SK-N-SH (cell line): ENCODE results near the gene ZNF189. TPM values are rescaled to one million over a fixed set of nuclear protein-coding genes. Genes with fewer than 3 reads are reported as not detected.

Experiments
- CTCF ChIA-PET: fragments of 300-600, 350-600 bp; formaldehyde crosslinking; extraction: SDS; loops from one replicate; lab custom pipeline; 2021; lab: Yijun Ruan, JAX
- POLR2A ChIA-PET: fragments of 350-600 bp; sonication (Branson Sonifier 250); formaldehyde crosslinking; extraction: SDS; loops from one replicate; lab custom pipeline; 2020; ENCODE audit warnings: antibody characterized with exemption, inconsistent platforms; lab: Yijun Ruan, JAX
- DNase-seq: peaks from one replicate; pipeline ENCODE4 v3.0.0; 2012
- H2AFZ ChIP-seq: fragments of 200-600 bp; sonication (generic); 2 replicates; pipeline ENCODE4 v1.8.1; 2016; ENCODE audit warnings: antibody characterized with exemption, mild to moderate bottlenecking, low read depth
- H3F3A ChIP-seq: fragments of 200-600 bp; sonication (generic); replicated peaks from 2 replicates; pipeline ENCODE3; 2016; ENCODE audit warnings: antibody characterized with exemption, mild to moderate bottlenecking; ENCODE audit not compliant: insufficient read depth
- H3K27ac ChIP-seq, 2 experiments: fragments of 200-500 bp in 1 of 2; fragments of 200-600 bp in 1 of 2; sonication (Bioruptor generic) in 1 of 2; sonication (generic), shearing (Covaris generic) in 1 of 2; 2 replicates each; pipeline versions ENCODE4 v1.5.1 to v1.6.1; 2014 to 2016; ENCODE audit warnings: low read depth in 2 of 2, inconsistent platforms in 1 of 2, low read length in 1 of 2, mild to moderate bottlenecking in 1 of 2, mixed read lengths in 1 of 2
- H3K27me3 ChIP-seq: fragments of 200-600 bp; sonication (generic), shearing (Covaris generic); 2 replicates; pipeline ENCODE4 v1.6.1; 2016; ENCODE audit warnings: mixed run types; ENCODE audit not compliant: insufficient read depth
- H3K36me3 ChIP-seq, 2 experiments: fragments of 200-500 bp in 1 of 2; fragments of 200-600 bp in 1 of 2; sonication (Bioruptor generic) in 1 of 2; sonication (generic) in 1 of 2; replicated peaks in 1 of 2; 2 replicates each; pipeline versions ENCODE3 to v1.5.1; 2014 to 2016; ENCODE audit warnings: low read length in 1 of 2, mild to moderate bottlenecking in 1 of 2; ENCODE audit not compliant: insufficient read depth in 2 of 2, control insufficient read depth in 1 of 2
- H3K4me1 ChIP-seq, 2 experiments: fragments of 200-500 bp in 1 of 2; fragments of 200-600 bp in 1 of 2; sonication (Bioruptor generic) in 1 of 2; sonication (generic), shearing (Covaris generic) in 1 of 2; 2 replicates each; pipeline versions ENCODE4 v1.5.1 to v1.6.1; 2014 to 2016; ENCODE audit warnings: low read depth in 1 of 2, low read length in 1 of 2, mixed run types in 1 of 2; ENCODE audit not compliant: insufficient read depth in 2 of 2, control insufficient read depth in 1 of 2
- H3K4me2 ChIP-seq: fragments of 200-600 bp; sonication (generic), shearing (Covaris generic); 2 replicates; pipeline ENCODE4 v1.6.1; 2017; ENCODE audit warnings: mixed run types
- H3K4me3 ChIP-seq, 2 experiments: fragments of 200-500 bp in 1 of 2; fragments of 200-600 bp in 1 of 2; sonication (Bioruptor generic) in 1 of 2; sonication (generic), shearing (Covaris generic) in 1 of 2; 2 replicates each; pipeline versions ENCODE4 v1.5.1 to v1.8.1; 2014 to 2016; ENCODE audit warnings: low read depth in 2 of 2, inconsistent platforms in 1 of 2, low read length in 1 of 2, mild to moderate bottlenecking in 1 of 2, mixed read lengths in 1 of 2, moderate library complexity in 1 of 2
- H3K79me2 ChIP-seq: fragments of 200-600 bp; sonication (generic); 2 replicates; pipeline ENCODE4 v1.8.1; 2017; ENCODE audit warnings: mild to moderate bottlenecking; ENCODE audit not compliant: insufficient read depth
- H3K9ac ChIP-seq: fragments of 200-600 bp; sonication (generic); 2 replicates; pipeline ENCODE4 v1.6.1; 2017; ENCODE audit warnings: mixed run types
- H3K9me2 ChIP-seq: fragments of 200-600 bp; sonication (generic); 2 replicates; pipeline ENCODE4 v1.6.1; 2017; ENCODE audit warnings: mixed run types
- H3K9me3 ChIP-seq: fragments of 200-600 bp; sonication (generic); 2 replicates; pipeline ENCODE4 v1.6.1; 2017; ENCODE audit warnings: mixed run types, mild to moderate bottlenecking, moderate library complexity
- H4K20me1 ChIP-seq: fragments of 200-600 bp; sonication (generic); 2 replicates; pipeline ENCODE4 v1.6.1; 2017; ENCODE audit warnings: mild to moderate bottlenecking, mixed run types; ENCODE audit not compliant: insufficient read depth
- ELF1 ChIP-seq: IDR thresholded peaks from 2 replicates; pipeline ENCODE4 v1.4.0; 2012
- EP300 ChIP-seq, 2 experiments: IDR thresholded peaks; 2 replicates each; pipeline versions ENCODE4 v1.4.0 to v1.6.1; 2012; ENCODE audit warnings: borderline replicate concordance in 1 of 2, low read depth in 1 of 2, low read length in 1 of 2
- FOSL2 ChIP-seq: IDR thresholded peaks from 2 replicates; pipeline ENCODE4 v1.4.0; 2012; ENCODE audit warnings: low read depth, mild to moderate bottlenecking, moderate library complexity, borderline replicate concordance
- JUND ChIP-seq: IDR thresholded peaks from 2 replicates; pipeline ENCODE4 v1.4.0; 2012
- MEF2A ChIP-seq: IDR thresholded peaks from 2 replicates; pipeline ENCODE4 v1.4.0; 2012; ENCODE audit warnings: low read depth, borderline replicate concordance
- RFX5 ChIP-seq: IDR thresholded peaks from 2 replicates; pipeline ENCODE4 v1.6.1; 2012; ENCODE audit warnings: mild to moderate bottlenecking, improper control_type of control experiment, low read length
- TCF12 ChIP-seq: IDR thresholded peaks from 2 replicates; pipeline ENCODE4 v1.4.0; 2012
- TEAD4 ChIP-seq: IDR thresholded peaks from 2 replicates; pipeline ENCODE4 v1.4.0; 2012; ENCODE audit warnings: mild to moderate bottlenecking, borderline replicate concordance; ENCODE audit not compliant: insufficient read depth
- YY1 ChIP-seq: IDR thresholded peaks from 2 replicates; pipeline ENCODE4 v1.4.0; 2012; ENCODE audit warnings: low read depth, mild to moderate bottlenecking
- polyA plus RNA-seq, 3 experiments: library from polyadenylated mRNA; depleted of rRNA; stranded (reverse); fragments of >200 nt; gene quantifications; 2 replicates each; pipeline ENCODE4 v1.2.3, GENCODE V29; 2012
- TF ChIP-seq, protein P1 (sequence below): fragments of 200-600 bp; sonication (generic); IDR thresholded peaks from 2 replicates; pipeline ENCODE4 v1.6.1; 2017; ENCODE audit warnings: antibody characterized with exemption, mild to moderate bottlenecking, moderate library complexity
- TF ChIP-seq, protein P2 (sequence below): IDR thresholded peaks from 2 replicates; pipeline ENCODE4 v1.4.0; 2012; ENCODE audit warnings: low read depth, borderline replicate concordance

ZNF189 gene
- polyA plus RNA-seq, 1 of the 3 experiments (the other 2 are of a cell fraction), result 2.9 TPM

DNA sequence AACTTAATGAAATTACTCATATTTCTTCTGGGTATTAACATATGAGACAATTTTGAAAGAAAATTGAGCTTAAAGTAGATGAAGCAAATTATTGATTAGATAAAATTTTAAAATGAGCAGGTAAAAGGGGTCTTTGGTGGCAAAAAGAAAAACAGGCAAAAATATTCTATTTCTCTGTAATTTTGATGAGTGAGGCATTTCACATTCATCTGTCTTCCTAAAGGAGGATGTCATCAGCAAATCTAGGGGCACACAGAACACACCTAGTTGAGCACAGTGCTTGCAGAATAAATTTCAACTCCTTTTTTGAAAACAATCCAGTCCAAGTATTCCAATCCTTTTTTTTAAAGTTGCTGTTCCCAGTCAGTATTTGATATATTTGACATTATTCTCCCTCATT is 16.2 kb downstream of the ZNF189 start:
- H4K20me1 ChIP-seq, result no peaks in the 10 kb centered on the region

DNA sequence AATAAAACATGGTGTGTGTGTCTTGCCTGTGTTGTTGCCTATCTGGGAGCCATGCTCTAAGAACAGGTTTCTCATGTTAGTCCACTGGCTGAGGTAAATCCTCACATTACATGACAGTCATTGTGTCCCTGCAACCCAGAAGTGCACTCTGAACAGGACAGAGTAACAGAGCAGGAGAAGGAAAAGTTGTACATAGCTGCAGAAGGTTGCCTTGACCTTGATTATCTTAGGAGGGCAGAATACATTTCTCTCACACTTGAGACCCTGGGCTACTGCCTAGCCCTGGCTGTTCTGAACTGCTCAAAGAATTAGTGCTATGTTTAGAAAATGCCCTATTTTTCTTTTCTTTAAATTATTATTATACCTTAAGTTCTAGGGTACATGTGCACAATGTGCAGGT is 16.9 kb downstream of the ZNF189 start:
- TF ChIP-seq, protein P1, sequence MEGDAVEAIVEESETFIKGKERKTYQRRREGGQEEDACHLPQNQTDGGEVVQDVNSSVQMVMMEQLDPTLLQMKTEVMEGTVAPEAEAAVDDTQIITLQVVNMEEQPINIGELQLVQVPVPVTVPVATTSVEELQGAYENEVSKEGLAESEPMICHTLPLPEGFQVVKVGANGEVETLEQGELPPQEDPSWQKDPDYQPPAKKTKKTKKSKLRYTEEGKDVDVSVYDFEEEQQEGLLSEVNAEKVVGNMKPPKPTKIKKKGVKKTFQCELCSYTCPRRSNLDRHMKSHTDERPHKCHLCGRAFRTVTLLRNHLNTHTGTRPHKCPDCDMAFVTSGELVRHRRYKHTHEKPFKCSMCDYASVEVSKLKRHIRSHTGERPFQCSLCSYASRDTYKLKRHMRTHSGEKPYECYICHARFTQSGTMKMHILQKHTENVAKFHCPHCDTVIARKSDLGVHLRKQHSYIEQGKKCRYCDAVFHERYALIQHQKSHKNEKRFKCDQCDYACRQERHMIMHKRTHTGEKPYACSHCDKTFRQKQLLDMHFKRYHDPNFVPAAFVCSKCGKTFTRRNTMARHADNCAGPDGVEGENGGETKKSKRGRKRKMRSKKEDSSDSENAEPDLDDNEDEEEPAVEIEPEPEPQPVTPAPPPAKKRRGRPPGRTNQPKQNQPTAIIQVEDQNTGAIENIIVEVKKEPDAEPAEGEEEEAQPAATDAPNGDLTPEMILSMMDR, result no peak
- TF ChIP-seq JUND (no peak), FOSL2 (no peak), ELF1 (no peak), TEAD4 (no peak), RFX5 (no peak)
- TF ChIP-seq, protein P2, sequence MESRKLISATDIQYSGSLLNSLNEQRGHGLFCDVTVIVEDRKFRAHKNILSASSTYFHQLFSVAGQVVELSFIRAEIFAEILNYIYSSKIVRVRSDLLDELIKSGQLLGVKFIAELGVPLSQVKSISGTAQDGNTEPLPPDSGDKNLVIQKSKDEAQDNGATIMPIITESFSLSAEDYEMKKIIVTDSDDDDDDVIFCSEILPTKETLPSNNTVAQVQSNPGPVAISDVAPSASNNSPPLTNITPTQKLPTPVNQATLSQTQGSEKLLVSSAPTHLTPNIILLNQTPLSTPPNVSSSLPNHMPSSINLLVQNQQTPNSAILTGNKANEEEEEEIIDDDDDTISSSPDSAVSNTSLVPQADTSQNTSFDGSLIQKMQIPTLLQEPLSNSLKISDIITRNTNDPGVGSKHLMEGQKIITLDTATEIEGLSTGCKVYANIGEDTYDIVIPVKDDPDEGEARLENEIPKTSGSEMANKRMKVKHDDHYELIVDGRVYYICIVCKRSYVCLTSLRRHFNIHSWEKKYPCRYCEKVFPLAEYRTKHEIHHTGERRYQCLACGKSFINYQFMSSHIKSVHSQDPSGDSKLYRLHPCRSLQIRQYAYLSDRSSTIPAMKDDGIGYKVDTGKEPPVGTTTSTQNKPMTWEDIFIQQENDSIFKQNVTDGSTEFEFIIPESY, result no peak
- Histone ChIP-seq H3K4me1 (no peaks in the 10 kb centered on the region), H3K4me2 (no peak overlapping the region), H3K36me3 (peaks cover 0 to 4% of the 10 kb centered on the region in 2 experiments), H3K79me2 (no peaks in the 10 kb centered on the region), H3F3A (peaks cover 6% of the 10 kb centered on the region), H3K9me2 (no peaks in the 10 kb centered on the region), H2AFZ (no peak overlapping the region), H3K27ac (no peak overlapping the region), H3K9ac (no peak overlapping the region), H3K27me3 (no peaks in the 10 kb centered on the region), H4K20me1 (no peaks in the 10 kb centered on the region), H3K4me3 (no peak overlapping the region), H3K9me3 (peaks cover 13% of the 10 kb centered on the region; the same call in 1 of the 2 replicates)
- CTCF ChIA-PET, result interaction anchor here (1.4 kb wide), 1 partner anchor 33 kb away, joined by 3 read pairs; no protein-coding TSS in a partner anchor
- DNase-seq, result no peak
- POLR2A ChIA-PET, result no interaction called here

More for the DNA sequence above, 16.2 kb downstream of the ZNF189 start:
- peaks cover 0 to 12% of the 10 kb centered on the region in 2 experiments for H3K36me3 ChIP-seq
- no peaks in the 10 kb centered on the region for H3K9me2 ChIP-seq
- H3K4me2 ChIP-seq, result no peak overlapping the region
- no peak overlapping the region for H2AFZ ChIP-seq
- CTCF ChIA-PET, result no interaction called here
- POLR2A ChIA-PET, result no interaction called here
- no peaks in the 10 kb centered on the region for H3K79me2 ChIP-seq
- H3K9ac ChIP-seq, result no peak overlapping the region
- TF ChIP-seq TCF12, result no peak
- TF ChIP-seq FOSL2, result no peak
- TF ChIP-seq MEF2A, result no peak
- no peak for TF ChIP-seq YY1
- no peak for TF ChIP-seq EP300 (IDR thresholded peaks at IDR 0.05; ENCODE audit: borderline replicate concordance in 1 of 2, low read depth in 1 of 2, low read length in 1 of 2)
- H3F3A ChIP-seq, result peaks cover 8% of the 10 kb centered on the region
- H3K27ac ChIP-seq, result no peak overlapping the region
- H3K4me1 ChIP-seq, result no peaks in the 10 kb centered on the region
- H3K27me3 ChIP-seq, result no peaks in the 10 kb centered on the region
- H3K9me3 ChIP-seq, result peaks cover 20% of the 10 kb centered on the region
- H3K4me3 ChIP-seq, result no peak overlapping the region
- DNase-seq, result no peak
